HFFc6 (cell line): ENCODE data around the gene FHDC1. TPM values are rescaled to one million over a fixed set of nuclear protein-coding genes. Genes with fewer than 3 reads are reported as not detected.
A peak's percentile ranks its signal among the peaks of the same experiment; 100 is the strongest.

ENCODE experiments used
- DNase-seq: peaks from one replicate; pipeline ENCODE4 v3.0.0-alpha.2; 2018
- H3K27ac Mint-ChIP-seq: 2 replicates; pipeline ENCODE4 v1.8.0; 2020; ENCODE audit warnings: mild to moderate bottlenecking, mixed read lengths
- H3K27me3 Mint-ChIP-seq: 2 replicates; pipeline ENCODE4 v1.8.0; 2021; ENCODE audit warnings: mild to moderate bottlenecking, moderate library complexity, mixed read lengths; ENCODE audit not compliant: insufficient read depth
- H3K36me3 Mint-ChIP-seq: 2 replicates; pipeline ENCODE4 v1.8.0; 2021; ENCODE audit warnings: low read depth, mixed read lengths
- H3K4me1 Mint-ChIP-seq: 2 replicates; pipeline ENCODE4 v1.8.0; 2020; ENCODE audit warnings: low read depth, mixed read lengths
- H3K4me3 Mint-ChIP-seq: 2 replicates; pipeline ENCODE4 v1.8.0; 2020; ENCODE audit warnings: mild to moderate bottlenecking, moderate library complexity, mixed read lengths
- H3K9me3 Mint-ChIP-seq: 2 replicates; pipeline ENCODE4 v1.8.0; 2020; ENCODE audit warnings: mild to moderate bottlenecking, mixed read lengths
- CTCF ChIP-seq: fragments of 200-600 bp; sonication (generic); IDR thresholded peaks from 2 replicates; pipeline ENCODE4 v1.5.0; 2021; ENCODE audit warnings: antibody characterized with exemption, mild to moderate bottlenecking
- total RNA-seq, 6 experiments: library from RNA; stranded (reverse); fragmentation: NEBNext Ultra II Directional; extraction: Animal tissue kit (Norgen Biotek cat#: 25700); gene quantifications; 2 replicates in 1 of 6; 3 replicates in 5 of 6; pipeline ENCODE4 v1.2.3, GENCODE V29; 2021

The FHDC1 gene
- total RNA-seq, 6 experiments from 2014 or later = 0.19 to 0.66 (median 0.28) TPM

- Mint-ChIP-seq H3K9me3 (no peaks in the 10 kb centered on the region), H3K36me3 (no peaks in the 10 kb centered on the region), H3K4me1 (peaks cover 9% of the 10 kb centered on the region), H3K4me3 (peak overlapping the region; percentile 67), H3K27me3 (peaks cover 13% of the 10 kb centered on the region), H3K27ac (no peak overlapping the region)
- DNase-seq = peak; percentile 9
- no peak for TF ChIP-seq CTCF
These were observed 568 bp downstream of the FHDC1 start for GRCh38 chr4:152936446-152937335.

GRCh38 chr4:152937336-152938236 is 1.5 kb downstream of the FHDC1 start:
- Mint-ChIP-seq H3K9me3 (no peaks in the 10 kb centered on the region), H3K27me3 (peaks cover 13% of the 10 kb centered on the region), H3K36me3 (no peaks in the 10 kb centered on the region), H3K4me1 (peaks cover 9% of the 10 kb centered on the region), H3K27ac (no peak overlapping the region), H3K4me3 (peak overlapping the region; percentile 83)
- no peak for TF ChIP-seq CTCF
- DNase-seq = no peak

- H3K27me3 Mint-ChIP-seq = peaks cover 13% of the 10 kb centered on the region
- no peak overlapping the region for H3K27ac Mint-ChIP-seq
- H3K9me3 Mint-ChIP-seq = no peaks in the 10 kb centered on the region
- TF ChIP-seq CTCF = no peak
- peak overlapping the region; percentile 83 for H3K4me3 Mint-ChIP-seq
- no peaks in the 10 kb centered on the region for H3K36me3 Mint-ChIP-seq
- peaks cover 13% of the 10 kb centered on the region for H3K4me1 Mint-ChIP-seq
- no peak for DNase-seq
These were observed 2.3 kb downstream of the FHDC1 start for GRCh38 chr4:152938237-152938947.

GRCh38 chr4:152939621-152940020 is 3.5 kb downstream of the FHDC1 start:
- Mint-ChIP-seq H3K9me3 (no peaks in the 10 kb centered on the region), H3K27ac (no peak overlapping the region), H3K36me3 (no peaks in the 10 kb centered on the region), H3K4me3 (no peak overlapping the region), H3K4me1 (peaks cover 26% of the 10 kb centered on the region), H3K27me3 (peaks cover 13% of the 10 kb centered on the region)
- TF ChIP-seq CTCF = no peak
- no peak for DNase-seq

GRCh38 chr4:152940461-152940860 is 4.3 kb downstream of the FHDC1 start:
- H3K4me1 Mint-ChIP-seq = peaks cover 29% of the 10 kb centered on the region
- no peaks in the 10 kb centered on the region for H3K9me3 Mint-ChIP-seq
- H3K27me3 Mint-ChIP-seq = peaks cover 12% of the 10 kb centered on the region
- no peak for TF ChIP-seq CTCF
- H3K27ac Mint-ChIP-seq = no peak overlapping the region
- H3K36me3 Mint-ChIP-seq = no peaks in the 10 kb centered on the region
- DNase-seq = no peak
- no peak overlapping the region for H3K4me3 Mint-ChIP-seq
